HG02798 (cell line): ENCODE measurements around the gene DPP6.

ENCODE experiments used
- ATAC-seq: cut with Tn5 transposase; IDR thresholded peaks from one replicate; pipeline ENCODE4 v1.9.1; 2021; ENCODE audit warnings: mild to moderate bottlenecking; ENCODE audit not compliant: unreplicated experiment, poor library complexity

DPP6 gene

DNA sequence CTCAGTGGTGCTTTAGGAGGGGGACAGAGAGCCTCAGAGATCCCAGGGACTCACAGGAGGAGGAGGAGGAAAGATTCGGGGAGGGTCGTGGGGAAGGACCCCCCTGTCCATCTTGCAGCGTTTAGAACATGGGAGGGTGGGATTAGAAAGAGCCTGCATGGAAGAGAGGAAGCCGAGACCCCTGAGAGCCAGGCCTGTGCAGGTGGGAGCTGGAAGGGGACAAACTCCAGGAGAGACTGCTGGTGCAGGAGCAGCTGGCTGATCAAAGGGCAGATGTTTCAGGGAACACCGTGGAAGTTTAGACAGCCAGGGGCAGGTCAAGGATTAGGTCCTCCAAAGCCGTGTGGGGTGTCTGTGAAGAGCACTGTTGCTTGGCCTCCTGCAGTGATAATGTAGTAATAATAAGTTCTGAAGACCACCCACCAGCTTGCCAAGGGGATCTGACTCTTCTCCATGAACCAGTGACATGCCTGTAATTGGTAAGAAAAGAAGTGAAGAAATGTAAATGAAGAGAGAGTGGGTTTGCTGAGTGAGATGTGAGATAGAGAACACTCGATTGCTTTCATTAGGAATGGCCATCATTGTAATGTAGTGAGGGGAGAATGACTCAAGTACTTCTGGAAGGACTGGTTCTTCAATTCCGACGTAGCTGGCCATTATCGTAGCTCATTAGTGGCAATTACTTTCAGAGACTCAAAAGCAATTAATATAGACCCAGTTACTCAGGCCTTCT is 525.1 kb downstream of the DPP6 start:
- no peak for ATAC-seq

DNA sequence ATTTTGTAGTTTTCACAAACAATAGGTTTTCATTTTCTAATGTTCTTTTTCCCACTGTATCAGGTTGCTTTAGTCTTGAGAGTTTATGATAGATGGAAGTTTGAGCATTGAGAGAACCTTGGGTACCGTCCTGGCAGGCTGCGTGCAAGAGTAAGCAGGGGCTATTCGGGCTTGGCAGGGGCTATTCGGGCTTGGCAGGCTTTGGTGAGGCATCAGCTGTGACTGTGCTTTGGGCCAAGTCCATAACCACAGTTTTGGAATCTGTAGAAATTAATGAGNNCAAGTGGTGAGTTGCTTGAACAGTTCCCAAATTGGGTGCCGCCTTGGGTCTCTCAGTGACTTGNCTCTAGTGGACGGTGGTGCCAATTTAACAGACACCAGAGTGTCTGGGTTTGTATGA is 526.1 kb downstream of the DPP6 start:
- ATAC-seq = no peak

DNA sequence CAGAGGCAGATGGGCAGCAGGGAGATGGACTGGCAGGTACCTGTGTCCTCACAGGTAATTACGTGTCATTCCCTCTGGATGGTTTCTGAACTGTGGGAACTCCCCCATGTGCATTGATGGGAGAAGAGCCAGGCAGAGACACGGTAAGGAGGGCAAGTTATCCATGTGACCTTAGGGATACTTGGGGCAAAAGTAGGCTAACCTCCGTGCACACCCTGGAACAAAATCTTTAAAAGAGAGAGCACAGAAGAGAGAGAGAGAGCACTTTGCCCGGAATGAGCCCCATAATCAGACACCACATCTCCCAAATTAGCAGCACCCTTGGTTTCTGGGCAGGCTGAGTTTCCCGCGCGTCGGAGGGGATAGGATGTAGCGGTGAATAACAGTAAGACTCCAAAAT is 527.5 kb downstream of the DPP6 start:
- no peak for ATAC-seq

DNA sequence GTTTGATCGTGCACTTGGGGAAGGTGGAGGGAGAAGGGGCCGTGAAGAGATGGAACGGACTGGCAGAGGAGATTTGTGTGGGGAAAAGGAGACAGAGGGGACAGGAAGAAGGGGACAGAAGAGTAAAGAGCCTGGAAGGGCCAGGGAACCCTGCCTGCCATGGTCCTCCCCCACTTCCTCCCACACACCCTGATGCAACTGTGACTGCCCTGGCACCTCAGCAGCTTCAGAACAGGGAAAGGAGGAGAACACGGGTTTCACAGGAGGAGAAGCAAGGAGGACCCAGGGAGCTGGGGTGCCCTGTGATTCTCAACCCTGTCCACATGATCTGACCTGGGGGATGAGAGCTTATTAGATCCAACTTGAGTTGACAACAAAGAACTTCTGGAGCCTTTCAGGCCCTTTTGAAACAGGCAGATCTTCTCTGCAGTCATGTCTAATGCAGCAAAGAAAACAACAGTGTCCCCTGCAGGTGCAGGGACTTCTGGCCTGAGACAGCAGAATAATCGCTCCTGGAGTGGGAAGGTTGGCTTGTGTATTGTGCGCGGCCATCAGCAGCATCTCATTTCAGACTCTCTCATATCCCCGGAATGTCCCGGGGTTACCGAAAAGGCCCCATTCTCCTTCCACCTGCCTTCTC is 529.2 kb downstream of the DPP6 start:
- no peak for ATAC-seq

DNA sequence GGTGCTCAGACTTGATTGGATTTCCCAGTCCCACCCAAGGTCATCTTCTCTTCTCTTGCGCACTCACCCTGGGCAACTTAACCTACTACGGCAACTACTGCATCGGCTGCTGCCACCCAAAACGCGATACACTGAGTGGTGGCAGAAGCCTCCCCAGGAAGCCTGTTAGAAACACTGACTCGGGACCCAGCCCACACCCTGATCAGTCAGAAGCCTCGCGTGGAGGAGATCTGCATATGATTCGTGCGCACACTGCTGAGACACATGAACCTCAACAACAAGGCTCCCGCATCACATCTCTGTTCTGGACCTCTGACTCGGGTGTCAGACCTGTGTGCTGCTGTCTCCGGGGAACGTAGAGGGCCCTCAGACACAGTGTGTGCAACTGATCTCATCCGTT is 531.3 kb downstream of the DPP6 start:
- no peak for ATAC-seq

DNA sequence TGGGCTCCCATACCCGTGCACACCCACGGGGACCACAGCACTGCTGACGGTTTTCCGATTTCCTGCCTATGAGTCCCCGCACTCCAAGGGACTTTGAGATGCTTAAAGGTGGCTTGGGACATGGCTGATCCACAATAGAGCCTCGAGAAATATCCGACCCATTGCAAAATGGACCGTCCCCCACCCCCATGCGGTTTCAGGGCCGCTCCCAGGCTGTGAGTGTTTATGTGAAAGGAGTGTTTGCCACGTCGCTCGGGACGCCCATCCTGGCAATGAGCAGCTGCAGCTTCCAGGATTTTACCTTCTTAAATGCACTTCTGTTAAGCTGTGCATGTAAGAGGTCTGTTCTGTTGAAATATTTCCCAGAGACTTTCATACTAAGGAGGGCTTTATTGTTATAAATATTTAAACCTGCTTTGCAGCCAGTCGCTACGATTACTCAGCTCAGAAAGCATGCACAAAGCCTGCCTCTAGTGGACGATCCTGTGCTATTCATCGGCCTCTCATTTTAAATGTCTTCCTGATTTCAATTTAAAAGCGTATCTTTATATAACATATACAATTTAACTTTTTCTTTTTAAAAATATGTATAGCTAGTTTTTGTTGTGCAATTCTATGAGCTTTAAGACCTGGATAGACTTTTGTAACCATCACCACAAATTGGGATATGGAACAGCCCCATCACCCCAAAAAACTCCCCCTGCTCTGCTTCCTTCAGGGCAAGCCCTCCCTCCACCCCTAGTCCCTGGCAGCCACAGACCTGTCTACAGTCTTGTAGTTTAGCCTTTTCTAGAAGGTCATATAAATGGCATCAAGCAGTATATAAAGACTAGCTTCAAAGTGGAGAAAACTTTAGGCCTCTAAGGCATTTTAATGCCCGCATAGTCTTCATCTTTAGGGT is 532.4 kb downstream of the DPP6 start:
- no peak for ATAC-seq

DNA sequence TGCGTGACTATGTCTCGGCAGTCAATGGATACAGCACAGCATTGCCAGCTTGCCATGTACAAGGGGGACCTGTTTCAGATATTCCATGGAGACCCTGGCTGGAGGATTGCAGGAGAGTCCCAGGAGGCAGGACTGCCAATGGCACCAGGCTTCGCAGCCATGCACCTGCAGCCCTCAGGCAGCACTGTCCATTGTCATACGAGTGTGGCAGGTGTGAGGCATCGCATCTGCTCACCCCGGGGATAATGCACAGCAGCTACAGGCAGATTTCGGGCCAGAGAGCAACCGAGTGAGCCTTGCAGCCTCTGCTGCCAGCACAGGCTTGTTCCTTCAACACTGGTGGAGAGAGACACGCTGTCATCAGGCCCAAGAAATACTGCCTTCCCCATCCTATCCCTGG is 535.6 kb downstream of the DPP6 start:
- ATAC-seq = no peak

DNA sequence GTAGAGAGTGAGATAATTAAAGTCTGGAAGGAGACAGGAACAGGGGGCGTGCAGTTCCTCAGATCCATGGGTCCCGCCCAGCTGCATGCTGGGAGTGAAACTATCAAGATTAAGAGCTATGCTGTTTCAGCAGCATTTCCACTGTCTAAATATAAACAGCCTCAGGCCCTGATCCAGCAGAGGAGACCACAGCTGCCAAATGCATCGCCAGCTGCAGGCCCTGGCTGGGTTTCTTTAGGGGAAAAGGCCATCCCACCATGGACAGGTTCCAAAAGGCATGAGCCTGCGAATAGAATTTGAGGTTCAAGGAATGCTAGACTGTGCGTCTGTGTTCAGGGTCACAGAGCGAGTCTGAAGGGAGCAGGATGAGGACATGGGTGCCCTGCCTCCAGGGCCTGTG is 539.3 kb downstream of the DPP6 start:
- no peak for ATAC-seq

DNA sequence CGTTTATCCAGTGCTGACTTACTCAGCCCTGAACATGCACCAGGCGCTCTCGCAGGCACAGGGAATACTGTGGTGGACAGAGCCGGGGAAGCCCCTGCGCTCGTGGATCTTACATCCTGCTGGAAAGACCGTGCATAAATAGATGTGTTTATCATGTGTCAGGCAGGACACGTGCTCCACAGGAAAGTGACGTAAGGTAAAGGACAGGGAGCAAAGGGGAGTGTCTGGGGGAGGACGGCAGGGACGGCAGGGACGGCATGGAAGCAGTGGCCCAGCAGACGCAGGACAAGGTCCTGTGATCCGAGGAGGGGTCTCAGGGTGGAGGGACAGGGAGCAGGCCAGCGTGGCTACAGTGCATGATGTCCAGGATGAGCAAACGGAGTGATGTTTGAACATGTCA is 540.2 kb downstream of the DPP6 start:
- no peak for ATAC-seq

DNA sequence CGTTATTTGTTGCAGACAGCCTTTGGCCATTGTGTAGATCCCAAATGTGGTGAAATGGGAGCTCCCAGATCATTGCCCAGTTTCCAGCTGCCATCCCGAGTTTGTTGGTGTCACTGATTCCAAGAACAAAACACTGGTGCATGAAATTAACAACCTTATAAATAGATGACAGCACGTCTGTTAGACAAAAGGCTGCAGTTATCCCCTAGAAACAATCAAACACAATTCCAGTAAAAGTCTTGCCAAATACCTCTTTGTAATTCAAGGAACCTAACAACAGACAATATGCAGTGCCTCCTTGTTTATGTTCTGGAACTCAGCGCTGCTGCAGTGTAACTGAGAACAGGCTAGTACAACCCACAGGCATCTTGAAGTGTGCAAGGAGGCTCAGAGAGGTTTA is 546.2 kb downstream of the DPP6 start:
- no peak for ATAC-seq

DNA sequence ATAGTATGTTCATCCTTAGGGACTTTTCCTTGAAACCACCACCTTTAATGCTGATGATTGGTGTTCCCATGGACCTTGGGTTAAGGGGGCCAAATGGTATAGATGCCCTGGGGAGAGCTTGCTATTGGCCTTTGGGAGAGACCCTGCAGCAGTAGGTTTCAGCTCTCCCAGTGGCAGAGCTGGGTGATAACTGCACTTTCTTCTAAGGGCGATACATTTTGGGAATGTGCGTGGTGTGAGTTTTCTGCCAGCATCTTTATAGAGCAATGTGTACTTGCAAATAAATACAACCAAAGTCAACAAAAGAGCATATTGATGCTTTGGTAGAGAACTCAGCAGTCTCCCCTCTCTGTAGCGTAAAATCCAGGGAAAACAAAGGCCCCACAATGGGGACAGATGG is 546.7 kb downstream of the DPP6 start:
- ATAC-seq = no peak

DNA sequence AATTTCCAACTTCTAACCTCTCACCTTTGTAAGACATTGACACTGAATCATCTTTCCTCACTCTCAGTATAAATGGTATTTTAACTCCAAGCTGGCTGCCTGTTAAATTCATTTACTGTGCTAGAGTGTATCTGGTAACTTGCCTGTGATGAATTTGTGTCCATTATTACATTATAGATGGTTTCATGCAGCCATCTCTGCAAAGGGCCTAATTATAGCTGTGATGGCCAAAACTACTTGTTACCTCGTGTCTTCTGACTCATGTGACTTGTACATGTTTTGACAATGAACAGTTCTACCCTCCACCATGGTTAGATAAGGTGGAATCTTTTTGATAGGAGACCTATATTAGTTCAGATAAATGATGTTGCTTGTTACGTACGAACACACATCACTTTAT is 558.7 kb downstream of the DPP6 start:
- ATAC-seq = no peak

DNA sequence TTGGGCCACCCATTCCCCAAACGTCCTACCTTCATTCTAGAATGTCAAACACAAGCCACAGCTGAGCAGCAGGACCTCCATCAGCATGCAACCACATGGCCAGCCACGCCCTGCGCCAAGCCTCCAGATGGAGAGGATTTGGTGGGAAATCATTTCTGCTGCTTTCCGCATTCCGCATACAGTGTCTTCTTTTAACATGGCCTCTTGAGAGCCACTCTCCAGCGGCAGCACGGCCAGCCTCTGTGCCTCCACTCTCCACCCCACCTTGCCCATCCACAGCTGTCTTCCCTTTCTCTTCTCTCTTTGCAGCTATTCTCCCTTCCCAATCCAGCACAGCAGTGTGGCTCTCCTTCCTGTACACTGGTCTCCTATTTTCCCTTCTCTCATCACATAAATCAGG is 561.6 kb downstream of the DPP6 start:
- ATAC-seq = no peak

DNA sequence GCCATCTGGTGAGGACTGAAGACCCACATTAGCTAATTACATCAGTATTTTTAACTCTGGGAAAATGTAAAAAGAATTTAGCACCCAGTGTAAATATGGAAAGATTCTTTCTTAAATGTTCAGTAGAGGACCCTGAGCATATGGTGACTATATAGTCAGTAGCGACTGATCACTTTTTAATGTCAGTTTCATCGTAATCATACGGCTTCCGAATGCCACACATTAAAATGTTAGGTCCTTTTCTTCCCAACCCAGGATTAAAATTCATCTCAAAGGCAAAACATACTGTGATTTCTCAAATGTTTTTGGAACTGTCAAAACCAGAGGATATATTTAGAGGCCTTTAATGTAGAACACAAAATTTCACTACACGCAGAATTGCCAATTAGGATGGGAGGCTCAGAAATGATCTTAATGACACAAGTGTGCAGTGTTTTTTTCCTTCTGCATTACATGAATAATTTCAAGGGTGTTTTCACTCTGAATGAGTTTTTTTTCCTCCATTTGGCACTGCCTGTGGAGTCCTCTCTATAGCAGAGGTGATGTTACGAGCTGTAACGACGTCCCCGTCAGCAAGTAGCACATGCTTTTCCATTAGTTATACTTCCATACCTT is 568.0 kb downstream of the DPP6 start:
- ATAC-seq = no peak

DNA sequence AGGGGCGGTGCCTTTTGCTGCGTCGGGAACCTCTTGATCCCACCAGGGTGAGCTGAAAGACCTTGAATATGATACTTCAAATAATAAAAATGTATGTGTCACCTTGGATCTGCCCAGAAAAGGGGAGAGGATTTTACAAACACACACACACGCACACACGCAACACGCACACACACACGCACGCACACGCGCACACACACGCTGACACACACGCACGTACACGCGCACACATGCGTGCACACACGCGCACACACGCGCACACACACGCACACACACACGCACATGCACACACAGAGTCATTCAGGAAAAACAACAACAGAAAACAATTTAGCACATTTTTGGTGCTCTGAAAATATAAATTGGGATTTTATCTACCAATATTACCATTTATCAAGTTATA is 571.2 kb downstream of the DPP6 start:
- no peak for ATAC-seq

DNA sequence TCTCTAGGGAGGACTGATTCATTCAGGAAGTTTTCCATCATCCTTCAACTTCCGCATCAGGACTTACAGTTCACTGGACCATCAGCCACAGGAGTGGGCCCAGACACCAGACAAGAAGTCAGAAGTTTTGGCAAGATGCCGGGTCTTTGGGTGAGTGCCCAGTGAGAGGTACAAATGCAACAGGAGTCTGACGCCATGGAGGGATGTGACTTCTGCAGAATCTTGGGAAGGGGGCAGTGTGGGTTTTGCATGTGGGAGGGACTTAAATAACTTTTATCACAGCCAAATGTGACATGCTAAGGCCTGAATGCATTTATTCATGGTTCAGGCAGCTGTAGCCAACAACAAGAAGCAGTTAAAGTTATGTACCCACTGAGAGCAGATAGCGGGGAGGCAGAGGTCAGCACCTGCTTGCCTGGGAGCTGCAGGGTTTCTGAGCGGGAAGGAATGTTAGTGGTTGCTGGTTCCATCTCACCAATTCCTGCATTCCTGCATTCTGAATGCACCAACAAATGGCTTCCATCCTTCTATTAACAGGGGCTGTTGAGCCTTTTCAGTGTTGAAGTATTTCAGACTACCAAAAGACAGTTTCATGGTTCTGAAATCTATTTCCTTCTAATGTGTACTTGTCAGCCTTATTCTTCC is 575.6 kb downstream of the DPP6 start:
- ATAC-seq = no peak

DNA sequence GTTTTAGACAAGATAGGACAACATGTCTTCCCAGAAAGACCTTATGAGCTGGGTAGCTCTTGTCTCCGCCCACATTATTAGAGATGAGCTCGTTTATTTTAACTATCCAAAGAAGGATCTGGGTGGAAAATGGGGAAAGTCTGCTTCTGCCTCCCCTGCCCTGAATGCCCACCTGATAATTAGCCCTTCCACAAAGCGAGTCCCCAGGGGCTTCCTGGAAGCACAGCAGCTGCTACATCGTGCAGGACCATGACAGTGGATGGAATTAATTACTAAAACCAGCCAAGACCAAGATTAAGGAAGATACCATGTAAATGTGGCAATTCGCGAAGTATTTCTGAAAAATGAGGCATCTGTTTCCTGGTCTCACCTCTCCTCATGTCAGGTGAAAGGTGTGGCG is 576.4 kb downstream of the DPP6 start:
- no peak for ATAC-seq

DNA sequence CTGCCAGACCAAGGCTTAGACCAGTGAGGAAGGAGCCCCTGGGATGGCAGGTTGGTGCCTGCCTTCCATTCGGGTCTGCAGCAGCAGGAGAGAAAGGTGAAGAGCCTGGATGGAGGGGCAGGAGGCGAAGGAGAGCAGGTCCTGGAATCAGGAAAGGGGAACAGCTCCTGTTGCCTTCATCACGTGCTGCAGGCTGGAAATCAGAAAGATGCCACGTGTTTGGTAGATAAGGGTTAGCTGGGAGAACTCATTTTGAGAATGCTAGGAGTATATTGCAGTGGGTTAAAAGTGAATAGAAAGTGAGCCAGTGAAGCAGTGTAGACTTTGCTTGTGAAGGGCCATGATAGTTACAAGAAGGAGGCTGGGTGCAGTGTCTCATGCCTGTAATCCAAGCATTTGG is 579.0 kb downstream of the DPP6 start:
- ATAC-seq = no peak

DNA sequence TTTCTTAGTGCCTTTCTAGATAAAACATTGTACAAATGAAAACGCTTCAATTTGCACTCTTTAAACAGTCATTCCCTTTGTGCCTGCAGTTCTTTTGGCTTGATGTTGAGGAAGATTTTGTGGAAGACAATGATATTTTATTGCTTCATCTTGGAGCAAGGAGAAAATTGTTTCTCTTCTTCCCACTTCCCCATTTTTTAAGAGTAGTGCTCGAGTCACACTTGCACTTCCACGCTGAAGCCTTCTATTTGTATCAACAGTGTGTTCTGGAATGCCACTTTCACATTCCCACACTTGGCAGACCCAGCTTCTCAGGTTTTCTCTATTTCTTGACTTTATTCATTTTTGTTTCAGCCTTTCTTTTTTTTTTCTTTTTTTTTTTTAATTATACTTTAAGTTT is 581.4 kb downstream of the DPP6 start:
- no peak for ATAC-seq

DNA sequence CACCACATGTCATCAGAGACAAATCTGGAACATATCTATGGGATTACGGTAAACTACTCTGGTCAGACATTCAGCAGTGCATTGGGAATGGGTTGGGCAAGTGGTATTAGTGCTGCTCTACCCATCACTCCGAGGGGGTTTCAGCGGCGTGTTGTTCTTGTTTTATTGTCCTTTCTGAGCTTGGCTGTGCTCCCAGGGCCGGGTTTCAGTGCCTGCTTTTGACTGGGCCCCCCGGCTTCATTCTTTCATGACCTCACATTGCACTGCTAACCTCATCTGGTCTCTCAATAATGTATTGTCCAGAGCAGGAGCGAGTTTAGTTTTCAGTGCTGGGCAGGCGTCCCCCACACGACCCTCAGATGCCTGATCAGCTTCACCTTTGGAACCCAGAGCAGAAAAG is 586.1 kb downstream of the DPP6 start:
- ATAC-seq = no peak
